Glomerular endothelial cell (primary cell): Measurements from ENCODE around the gene MROH7. TPM values are rescaled to one million over a fixed set of nuclear protein-coding genes. Genes with fewer than 3 reads are reported as not detected.

ENCODE experiments used
- DNase-seq: peaks from one replicate; pipeline ENCODE4 v3.0.0-alpha.2; 2011; ENCODE audit warnings: low read depth, low spot score; ENCODE audit errors: extremely low read depth
- total RNA-seq: library from RNA; depleted of rRNA; stranded (reverse); fragments of >200 nt; gene quantifications from 2 replicates; pipeline ENCODE4 v1.2.3, GENCODE V29; 2015

The MROH7 gene
- total RNA-seq, 1 donor from 2014 or later, result not detected

DNA sequence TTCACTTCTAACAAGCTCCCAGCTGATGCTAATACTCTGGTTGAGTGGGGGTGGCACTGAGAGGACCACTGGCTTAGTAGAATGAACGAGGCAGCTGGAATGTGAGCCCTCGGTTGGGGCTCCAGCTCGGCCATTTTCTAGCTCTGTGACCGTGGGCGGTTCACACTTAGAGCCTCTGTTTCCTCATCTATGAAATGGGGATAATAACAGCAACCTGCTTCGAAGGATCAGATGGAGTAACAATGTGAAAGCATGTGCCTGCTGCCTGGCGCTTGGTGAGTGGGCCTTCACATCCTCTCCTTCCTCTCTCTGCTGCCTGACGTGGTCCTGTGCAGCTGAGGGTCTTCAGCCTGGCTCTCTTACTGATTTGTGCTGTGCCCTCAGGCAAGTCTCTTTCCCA is 53.2 kb downstream of the MROH7 start:
- no peak for DNase-seq

DNA sequence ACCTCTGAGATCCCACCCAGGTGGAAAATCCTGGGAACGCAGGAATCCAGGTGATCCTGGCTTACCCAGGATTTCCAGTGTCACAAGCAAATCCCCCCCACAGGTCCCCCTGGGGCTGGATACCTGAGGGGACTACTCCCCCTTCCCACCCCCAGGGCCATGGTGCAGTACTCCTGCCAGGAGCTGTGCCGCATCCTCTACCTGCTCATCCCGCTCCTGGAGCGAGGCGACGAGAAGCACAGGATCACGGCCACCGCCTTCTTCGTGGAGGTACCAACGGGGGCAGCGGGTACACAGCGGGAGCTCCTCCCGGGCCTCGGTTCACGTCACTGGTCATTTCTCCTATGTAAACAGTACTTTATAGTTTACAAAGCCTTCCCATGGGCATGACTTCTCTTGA is 53.6 kb downstream of the MROH7 start:
- no peak for DNase-seq

DNA sequence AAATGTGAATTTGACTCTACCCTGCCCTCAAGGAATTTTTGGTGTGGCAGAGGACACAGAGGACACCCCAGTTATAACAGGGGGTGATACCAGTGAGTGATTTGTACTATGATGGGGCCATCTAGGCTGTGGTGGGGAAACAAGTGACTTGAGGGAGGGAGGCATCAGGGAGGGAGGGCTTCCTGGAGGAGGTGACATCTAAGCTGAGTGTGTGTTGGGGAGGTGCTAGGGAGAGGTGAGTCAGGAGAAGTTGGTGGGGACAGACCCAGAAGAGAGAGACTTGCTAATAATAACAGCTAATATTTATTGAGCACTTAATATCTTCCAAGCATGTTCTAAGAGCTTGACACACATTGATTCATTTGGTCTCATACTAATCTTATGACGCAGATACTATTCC is 54.2 kb downstream of the MROH7 start:
- no peak for DNase-seq

DNA sequence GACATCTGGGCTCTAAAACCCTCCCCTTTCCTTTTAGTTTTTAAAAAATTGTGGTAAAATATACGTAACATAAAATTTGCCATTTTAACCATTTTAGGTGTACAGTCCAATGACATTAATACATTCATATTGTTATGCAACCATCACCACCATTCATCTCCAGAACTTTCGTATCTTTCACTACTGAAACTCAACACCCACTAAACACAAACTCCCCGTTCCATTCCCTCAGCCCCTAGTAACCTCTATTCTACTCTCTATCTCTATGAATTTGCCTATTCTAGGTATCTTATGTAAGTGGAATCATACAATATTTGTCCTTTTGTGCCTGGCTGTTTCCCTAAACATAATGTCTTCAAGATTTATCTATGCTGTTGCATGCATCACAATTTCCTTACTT is 54.7 kb downstream of the MROH7 start:
- DNase-seq, result no peak

DNA sequence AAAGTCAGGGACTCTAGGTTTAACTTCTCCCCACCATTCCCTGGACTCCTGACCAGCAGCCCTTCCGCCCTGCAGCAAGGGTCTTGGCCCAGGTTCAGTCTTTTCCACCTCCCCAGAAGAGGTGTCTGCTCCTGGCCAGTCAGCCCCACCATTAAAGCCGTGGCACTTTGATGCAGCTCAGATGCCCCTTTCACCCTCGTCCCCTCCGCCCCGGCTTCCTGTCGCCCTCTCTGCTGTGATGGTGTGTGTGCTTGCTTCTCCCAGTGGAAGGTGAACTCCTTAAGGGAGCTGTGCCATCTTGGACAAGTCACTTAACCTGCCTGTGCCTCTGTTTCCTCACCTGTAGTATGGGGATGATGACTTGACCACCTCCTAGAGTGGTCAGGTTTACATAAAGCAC is 56.3 kb downstream of the MROH7 start:
- no peak for DNase-seq

DNA sequence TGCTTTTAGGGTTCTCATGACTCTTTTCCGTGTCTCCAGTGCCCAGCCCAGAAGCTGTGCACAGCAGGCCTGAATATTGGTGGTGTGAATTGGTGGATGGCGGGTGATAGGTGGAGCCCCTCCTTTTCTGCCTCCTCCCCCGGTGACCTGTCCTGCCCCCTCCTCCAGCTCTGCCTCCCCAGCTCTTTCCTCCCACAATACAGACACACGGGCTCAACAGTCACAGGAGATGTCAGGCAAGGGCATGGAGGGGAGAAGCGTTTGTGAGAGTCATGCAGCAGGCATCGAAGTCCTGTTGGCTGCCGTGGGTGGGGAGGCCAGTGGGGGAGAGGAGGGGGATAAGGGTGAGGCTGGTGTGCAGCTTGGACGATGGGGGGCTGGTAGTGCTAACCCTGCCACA is 56.8 kb downstream of the MROH7 start:
- DNase-seq, result no peak

DNA sequence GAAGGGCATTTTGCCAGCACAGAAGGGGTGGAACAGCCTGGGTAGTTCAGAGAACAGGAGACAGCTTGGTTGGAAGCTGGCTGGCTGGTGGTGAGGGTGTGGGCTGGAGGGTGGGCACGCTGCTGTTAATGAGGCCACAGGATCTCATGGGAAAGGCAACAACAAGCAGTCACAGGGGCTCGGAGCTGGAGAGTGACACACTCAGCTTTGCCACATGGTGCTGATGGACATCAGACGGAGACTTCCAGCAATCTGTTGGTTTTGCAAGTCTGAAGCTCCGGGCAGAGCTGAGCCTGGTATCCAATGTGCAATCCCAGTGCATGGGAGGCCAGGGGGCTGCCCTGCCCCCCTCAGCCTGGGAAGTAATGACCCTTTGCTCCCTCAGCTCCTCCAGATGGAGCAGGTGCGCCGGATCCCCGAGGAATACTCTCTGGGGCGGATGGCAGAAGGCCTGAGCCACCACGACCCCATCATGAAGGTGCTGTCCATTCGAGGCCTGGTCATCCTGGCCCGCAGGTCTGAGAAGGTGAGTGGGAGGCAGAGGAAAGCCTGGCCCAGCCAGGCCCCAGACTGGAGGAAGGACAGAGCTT is 58.4 kb downstream of the MROH7 start:
- DNase-seq, result no peak

DNA sequence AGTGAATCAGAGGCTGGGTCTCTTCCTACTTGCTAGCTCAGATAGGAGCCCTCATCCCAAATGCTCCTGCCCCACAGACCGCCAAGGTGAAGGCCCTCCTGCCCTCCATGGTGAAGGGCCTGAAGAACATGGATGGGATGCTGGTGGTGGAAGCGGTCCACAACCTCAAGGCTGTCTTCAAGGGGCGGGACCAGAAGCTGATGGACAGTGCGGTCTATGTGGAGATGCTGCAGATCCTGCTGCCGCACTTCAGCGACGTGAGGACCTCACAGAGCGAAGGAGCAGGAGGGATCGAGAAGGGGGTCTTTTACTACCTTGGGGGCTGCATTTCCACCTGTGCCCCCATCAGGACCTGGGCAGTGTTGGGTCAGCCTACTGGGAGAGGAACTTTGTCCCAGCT is 59.5 kb downstream of the MROH7 start:
- no peak for DNase-seq

DNA sequence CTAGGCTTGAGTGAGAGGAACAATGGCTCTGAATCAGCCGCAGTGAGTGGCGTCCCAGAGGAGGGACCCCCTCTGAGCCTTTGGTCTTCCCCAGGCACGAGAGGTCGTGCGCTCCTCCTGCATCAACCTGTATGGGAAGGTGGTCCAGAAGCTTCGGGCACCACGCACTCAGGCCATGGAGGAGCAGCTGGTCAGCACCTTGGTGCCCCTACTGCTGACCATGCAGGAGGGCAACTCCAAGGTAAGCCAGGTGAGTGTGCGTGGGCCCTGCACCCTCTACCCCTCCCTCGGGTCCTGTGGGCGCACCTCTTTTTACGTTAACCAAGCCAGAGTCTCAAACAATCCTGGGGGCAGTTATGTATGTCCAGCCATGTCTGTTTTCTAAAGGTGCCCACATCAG is 60.4 kb downstream of the MROH7 start:
- no peak for DNase-seq

DNA sequence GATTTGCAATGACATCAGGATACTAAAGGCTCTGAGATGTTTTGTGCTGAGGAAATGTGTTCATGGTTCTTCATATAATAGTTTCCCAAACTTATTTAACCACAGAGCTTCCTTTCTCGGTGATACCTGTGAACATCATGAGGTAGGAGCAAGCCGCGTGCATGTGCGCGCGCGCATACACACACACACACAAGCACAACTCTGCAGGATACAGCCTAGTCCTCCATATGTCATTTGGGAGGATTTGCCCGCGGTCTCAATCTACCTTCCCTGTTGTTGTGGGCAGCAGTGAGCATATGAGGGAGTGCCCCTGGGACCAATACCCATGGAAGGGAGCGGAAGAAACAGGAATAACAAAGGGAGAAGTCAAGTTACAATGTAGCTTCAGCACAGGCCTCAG is 61.9 kb downstream of the MROH7 start:
- DNase-seq, result no peak

DNA sequence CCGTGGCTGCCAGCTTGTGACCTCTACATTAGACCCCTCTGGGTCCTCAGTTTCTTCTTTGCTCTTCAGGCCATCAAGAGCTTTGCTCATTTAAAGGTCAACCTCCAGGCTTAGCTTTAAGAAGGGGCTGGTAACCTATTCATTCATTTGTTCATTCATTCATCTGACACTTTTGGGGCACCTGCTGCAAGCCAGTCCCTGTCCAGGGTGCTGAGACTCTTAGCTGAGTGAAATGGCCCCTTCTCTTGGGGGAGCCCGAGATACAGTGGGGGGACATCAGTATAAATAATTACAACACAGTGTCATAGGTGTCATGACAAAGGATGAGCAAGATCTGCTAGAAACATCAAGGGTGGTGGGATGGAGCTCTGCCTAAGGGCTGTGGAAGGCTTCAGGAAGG is 63.6 kb downstream of the MROH7 start:
- no peak for DNase-seq

DNA sequence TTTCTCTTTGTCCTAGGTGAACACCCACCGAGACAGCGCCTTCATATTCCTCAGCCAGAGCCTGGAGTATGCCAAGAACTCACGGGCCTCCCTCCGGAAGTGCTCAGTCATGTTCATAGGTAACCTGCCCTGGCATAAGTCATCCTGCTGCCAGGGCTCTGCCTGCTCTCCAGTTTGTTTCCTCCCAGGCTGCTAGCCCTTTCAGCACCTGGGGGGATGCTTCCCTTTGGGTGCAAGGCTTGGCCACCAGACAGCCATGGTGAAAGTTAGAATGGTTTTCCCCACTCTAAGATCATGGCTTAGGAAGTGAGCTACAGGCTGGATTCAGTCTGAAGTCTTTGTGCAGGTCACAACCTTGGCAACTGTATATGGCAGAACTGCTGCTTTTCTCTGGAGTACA is 64.8 kb downstream of the MROH7 start:
- no peak for DNase-seq

DNA sequence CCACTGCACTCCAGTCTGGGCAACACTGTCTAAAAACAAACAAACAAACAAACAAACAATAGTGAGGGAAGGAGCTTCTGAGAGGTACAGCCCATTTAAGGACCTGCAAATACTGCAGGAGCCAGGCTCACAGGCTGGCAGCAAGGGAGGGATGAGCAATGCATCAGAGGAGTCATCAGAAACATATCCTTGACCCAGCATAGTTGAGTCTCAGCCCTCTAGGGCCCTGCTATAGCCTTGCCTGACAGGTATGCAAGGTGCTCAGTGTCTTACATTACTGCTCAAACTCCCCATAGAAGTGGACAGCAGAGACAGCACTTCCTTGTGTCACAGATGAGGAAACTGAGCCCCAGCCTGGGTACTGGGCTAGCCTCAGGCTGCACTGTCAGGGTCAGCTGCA is 66.8 kb downstream of the MROH7 start:
- no peak for DNase-seq

DNA sequence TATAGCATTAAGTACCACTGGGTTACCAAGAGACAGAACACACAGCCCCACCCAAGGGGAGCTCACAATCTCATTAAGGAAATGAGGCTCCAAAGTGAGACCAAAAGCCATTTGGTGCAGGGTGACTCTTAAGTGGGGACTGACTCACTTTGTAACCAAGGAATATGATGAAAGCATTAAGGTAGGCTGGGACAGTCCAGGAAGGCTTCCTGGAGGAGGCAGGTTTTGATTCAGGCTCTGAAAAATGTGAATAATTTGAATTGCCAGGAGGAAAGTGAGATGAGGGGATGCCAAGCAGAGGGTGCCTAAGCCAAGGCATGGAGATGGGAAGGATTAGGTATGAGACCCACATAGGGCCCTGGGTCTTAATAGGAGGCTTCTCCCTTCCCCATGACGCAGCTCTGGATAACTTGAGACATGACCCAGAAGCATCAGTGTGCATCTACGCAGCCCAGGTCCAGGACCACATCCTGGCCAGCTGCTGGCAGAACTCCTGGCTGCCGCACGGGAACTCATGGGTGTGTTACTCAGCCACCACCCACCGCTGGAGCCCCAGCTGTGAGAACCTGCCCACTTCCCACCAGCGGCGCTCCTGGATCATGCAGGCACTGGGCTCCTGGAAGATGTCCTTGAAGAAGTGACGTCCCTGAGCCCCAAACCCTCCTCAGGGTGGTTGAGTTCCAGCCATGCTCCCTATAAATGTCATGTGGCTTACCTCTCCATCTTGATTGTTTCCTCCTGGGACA is 68.1 kb downstream of the MROH7 start:
- DNase-seq, result no peak

DNA sequence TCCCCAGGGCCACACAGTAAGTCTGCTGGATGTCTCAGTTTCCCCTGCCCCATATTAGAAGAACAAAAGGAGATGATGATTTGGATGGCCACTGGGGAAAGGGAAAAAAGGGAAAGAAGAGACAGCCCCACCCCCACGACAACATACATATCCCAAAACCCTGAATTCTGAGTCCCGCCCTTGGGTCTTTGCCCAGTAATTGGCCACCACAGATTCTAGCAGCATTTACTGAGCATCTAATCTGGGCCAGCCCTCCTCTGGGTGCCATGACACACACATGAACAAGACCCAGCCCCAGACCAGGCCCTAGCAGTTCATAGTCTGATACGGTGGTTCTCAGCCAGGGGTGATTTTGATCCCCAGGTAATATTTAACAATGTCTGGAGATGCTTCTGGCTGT is 68.8 kb downstream of the MROH7 start:
- DNase-seq, result no peak

DNA sequence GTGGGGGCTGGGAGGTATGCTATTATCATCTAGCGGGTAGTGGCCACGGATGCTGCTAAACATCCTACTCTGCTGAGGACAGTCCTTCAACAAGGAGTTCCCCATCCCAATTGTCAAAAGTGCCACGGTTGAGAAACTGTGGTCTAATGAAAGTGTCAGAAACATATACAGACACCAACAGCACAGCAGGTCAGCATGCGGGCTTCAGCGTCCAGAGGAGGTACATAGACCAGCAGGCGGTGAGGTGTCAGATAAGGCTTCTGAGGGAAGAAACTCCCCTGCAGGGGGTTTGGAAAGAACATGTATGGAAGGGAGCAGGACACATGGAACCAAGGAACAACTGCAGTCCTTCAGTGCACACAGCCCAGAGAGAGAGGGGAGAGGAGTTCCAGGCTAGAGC is 69.3 kb downstream of the MROH7 start:
- DNase-seq, result no peak

DNA sequence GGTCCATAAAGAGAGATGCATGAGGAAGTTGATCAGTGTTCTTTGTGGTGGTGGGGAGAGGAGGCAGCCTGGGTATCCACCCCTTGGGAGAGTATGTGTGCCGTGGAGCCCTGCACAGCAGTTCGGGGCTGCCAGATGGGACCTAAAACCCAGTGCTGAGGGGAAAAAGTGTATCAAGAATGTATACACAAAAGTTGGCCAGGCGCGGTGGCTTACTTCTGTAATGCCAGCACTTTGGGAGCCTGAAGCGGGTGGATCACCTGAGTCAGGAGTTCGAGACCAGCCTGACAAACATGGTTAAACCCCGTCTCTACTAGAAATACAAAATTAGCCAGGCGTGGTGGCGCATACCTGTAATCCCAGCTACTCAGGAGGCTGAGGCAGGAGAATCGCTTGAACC is 70.0 kb downstream of the MROH7 start:
- no peak for DNase-seq

DNA sequence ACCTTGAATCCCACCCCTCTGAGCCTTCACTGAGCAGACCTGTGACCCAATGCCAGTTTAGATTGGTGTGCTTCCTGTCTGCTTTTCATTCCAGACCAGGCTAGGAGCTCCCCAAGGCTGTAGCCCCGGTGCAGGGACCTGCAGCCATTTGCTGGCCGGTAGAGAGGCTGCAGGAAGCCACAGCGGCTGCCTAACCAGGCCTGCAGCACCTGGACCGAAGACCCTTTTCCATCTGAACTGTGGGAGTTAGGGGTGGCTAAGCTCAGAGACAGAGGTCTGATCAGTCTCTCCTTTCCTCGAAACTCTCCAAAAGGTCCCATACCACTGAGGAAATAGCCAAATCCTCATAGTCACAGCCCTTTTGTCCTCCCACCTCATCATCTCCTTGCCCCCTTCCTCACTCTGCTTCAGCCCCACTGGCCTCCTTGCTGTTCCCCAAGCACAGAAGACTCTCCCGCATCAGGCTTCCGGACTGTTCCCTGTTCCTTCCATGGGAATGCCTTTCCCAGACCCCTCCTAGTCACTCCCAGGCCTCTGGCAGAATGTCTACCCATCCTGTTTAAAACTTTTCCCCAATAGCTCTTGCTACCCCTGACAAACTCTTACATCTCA is 73.4 kb downstream of the MROH7 start:
- no peak for DNase-seq

DNA sequence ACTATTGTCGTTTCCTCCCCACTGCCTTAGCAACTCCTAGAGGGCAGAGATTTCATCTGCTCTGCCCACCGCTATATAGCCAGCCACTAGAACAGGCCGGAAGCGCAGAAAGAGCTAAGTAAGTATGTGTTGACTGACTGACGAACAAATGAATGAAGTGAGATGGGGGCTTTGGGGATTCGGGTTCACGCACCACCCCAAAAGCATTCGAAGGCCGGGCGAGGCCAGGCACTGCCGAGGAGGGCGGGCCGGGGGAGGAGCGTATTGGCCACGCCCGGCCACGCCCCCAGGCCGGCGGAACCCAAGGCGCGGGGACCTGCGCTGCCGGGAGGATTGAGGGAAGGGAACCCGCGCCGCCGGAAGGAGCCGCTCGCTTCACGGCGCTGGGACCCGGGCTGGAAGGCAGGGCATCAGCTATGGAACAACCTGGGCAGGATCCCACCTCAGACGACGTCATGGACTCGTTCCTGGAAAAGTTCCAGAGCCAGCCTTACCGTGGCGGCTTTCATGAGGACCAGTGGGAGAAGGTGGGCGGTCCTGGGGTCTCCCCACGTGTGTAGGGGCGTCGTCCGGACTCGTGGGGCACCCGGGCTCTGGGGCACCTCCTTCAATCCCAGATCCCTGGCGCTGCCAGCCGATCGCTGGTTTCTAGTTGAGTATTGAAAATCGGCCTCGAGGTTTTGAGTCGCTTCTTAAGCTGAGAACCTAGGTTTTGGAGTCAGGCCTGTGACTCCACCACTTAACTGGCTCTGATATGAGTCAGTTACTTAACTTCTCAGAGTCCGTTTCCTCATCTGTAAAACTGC is 74.1 kb downstream of the MROH7 start, which contains the start of gene TTC4:
TSS of gene TTC4 (plus strand) at position 369 of the 806 bp plus-strand sequence. CDS start at position 417, 48 bp downstream.
- DNase-seq, result peak; percentile 20

DNA sequence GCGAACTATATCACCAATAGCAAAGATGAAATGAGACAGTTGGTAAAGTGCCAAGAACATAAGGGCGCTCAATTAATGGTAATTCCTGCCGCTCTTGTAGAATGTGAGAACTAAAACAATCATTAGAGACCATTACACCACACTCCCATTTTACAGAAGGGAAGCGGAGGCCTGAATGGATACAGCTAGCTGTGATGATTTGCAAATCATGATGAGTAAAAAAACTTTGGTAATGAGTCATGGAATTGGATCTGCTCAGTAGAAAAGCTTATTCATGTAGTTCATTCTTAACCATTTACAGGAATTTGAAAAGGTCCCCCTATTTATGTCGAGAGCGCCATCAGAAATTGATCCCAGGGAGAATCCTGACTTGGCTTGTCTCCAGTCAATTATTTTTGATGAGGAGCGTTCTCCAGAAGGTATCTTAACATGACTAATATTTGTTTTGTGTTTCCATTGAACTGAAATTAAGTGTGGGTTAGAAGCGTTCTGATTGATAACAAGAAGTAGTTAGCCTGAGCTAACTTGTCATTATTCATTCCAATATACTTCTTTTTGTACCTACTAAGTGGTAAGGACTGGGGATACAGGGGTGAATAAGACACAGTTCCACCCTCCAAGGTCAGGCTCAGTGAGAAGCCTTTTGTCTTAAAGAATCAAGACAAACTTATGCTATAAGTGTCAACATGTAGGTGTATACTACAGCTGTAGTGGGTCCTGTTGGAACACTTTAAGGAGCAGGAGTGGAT is 74.9 kb downstream of the MROH7 start:
- DNase-seq, result peak; percentile 10

DNA sequence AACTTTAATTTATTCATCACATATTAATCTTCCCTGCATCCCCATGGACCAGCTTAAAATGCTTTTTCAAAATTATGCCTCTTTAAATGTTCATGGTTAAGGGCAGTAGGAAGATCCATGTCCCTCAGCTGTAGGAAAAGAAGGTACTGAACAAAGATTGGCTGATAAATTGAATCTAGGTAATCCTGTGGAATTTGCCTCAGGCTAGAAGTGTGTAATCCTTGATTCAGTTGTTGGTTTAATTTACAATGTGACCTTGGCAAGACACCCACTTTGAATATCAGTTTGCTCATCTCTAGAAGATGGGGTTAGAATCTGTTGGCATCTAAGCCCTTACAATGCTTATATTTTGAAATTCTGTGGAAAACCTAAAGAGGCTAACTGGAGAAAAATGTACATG is 80.1 kb downstream of the MROH7 start:
- no peak for DNase-seq
